Pericardium fibroblast (primary cell): ENCODE measurements around the gene UPK3A. TPM values are rescaled to one million over a fixed set of nuclear protein-coding genes. Genes with fewer than 3 reads are reported as not detected.

Experiments
- total RNA-seq: library from RNA; depleted of rRNA; stranded (reverse); fragments of >200 nt; gene quantifications from 2 replicates; pipeline ENCODE4 v1.2.3, GENCODE V29; 2015

The UPK3A gene
- total RNA-seq = not detected in 2 replicates

GRCh38 chr22:45284705-45285262 lies at the start of gene UPK3A:
UPK3A (plus strand) TSS chr22:45284949; CDS start chr22:45285014, 65 bp downstream.

GRCh38 chr22:45240810-45241631 lies 43.7 kb upstream of the UPK3A start, which contains the start of gene KIAA0930:
KIAA0930 (minus strand) TSS chr22:45240894; CDS start chr22:45240703, 191 bp downstream.

GRCh38 chr22:45309422-45310227 lies 24.9 kb downstream of the UPK3A start, which contains the start of gene FAM118A:
FAM118A (plus strand) TSS chr22:45309934; CDS start chr22:45322380, 12,446 bp downstream.

Other genes with a start within 250 kb of the UPK3A start
- gene NUP50, start 121.0 kb upstream of the UPK3A start, total RNA-seq = 36.0 and 43.6 TPM in 2 replicates
- 24.4 and 33.6 TPM in 2 replicates for gene KIAA0930, start 44.1 kb upstream of the UPK3A start, total RNA-seq
- gene FAM118A, start 25.0 kb downstream of the UPK3A start, total RNA-seq = 14.6 and 21.3 TPM in 2 replicates
- gene SMC1B, start 128.7 kb downstream of the UPK3A start, total RNA-seq = not detected in 2 replicates
- gene RIBC2, start 128.7 kb downstream of the UPK3A start, total RNA-seq = not detected in 2 replicates
- 189 and 709 TPM in 2 replicates for gene FBLN1, start 217.9 kb downstream of the UPK3A start, total RNA-seq